GM04504 (cell line): ENCODE results near the gene P2RY6.

Experiments
- DNase-seq: peaks from one replicate; pipeline ENCODE4 v3.0.0-alpha.2; 2012; ENCODE audit warnings: low read depth

Gene P2RY6

DNA sequence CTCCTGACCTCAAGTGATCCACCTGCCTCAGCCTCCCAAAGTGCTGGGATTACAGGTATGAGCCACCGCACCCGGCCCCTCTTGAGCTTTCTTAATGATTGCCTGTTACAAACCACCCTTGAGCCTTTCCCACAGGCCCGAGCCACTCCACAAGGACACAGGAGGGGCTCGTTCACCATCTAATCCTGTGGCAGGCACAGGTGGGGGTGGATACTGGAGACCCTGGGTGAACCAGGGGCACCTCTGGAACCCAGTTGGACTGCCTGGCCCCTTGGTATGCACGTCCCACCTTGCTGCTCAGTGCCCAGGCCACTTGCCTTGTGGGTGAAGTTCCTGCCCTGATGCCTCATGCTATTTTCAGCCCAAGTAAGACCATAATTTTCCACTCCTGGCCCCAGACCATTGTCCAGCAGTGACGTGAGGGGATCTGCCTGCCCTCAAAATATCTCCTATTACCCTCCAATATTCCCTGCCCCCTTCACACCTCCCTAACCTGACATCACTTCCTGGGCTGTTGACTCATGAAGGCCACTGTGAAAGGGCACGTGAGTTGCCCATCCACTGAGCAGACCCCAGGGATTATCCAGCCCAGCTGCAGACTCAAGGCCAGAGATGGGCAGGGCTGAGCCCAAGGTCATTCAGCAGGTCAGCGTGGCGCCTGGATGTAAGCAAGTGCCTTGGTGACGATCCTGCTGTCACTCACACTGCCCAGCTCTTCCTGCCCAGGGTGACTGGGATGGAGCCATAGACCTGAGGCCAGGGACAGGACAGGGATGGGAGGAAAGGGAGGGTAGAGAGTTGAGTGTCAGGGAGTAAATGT lies 34.5 kb upstream of the P2RY6 start:
- DNase-seq, result no peak

DNA sequence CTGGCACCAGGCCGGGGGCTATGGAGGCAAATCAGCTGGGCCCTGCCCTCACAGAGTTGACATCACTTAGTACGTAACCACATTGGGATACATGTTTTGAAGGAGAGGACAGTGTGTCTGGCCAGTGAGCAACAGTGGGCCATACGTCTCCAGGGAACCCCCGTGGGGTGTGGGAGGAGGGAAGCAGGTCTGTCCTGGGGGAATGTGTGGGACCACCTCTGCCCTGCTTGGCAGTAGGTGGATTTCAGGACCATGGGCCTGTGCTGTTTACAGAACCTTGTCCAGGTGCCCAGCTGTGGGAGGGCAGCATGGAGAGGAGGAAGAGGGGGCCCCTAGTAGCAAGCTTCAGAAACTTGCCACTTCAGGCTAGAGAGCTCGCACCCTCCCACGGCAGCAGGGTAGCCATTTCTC lies 33.0 kb upstream of the P2RY6 start:
- no peak for DNase-seq

DNA sequence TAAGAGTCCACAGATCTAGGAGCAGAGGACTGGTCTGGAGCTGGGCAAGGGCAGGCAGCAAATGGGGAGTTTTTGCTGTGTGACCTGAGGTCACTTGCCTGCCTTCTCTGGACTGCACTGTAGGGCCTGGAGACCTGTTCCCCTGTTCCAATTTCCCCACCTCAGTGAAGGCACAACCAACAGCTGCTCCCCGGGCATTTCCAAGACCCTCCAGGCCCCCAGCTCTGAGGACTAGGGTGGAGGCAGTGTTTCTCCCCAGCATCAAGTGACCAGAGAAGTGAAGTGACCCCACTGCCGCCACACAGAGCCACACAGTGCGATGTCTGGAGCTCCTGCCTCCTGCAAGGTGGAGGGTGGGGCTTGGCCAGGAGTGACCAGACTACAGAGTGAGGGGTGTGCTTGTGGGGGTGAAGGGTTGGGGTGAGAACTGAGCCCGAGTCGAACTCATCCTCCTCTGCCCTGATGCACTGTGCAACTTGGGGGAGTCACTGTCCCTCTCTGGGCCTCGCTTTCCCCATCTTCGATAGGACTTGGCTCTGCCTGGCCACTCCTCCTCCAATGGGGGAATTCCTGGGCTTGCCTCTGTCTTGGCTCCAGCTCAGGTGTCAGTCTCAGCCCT lies 32.5 kb upstream of the P2RY6 start:
- no peak for DNase-seq

DNA sequence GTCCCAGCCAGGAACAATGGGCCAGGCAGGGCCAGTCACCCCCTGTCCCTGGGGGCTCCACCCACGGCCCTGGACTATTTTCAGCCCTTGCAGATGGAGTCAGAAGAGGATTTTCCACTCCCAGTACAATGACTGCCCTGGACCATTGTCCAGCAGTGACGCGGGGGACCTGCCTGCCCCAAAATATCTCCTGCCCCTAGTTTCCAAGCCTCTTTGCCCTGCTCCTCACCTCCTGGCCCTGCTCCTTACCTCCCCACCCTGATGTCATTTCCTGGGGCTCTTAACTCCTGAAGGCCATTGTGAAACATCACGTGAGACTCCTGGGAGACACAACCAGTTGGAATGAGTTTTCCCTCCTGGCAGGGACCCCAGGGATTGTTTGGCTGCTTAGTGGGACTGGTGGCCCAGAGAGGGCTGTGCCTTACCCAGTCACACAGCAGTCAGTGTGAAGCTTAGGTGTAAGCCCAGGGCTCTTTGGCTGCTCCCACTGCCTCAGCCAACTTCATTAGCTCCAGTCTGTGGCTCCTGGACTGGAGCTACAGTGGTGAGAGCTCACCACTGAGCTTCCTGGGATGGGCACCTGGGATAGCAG lies 31.9 kb upstream of the P2RY6 start:
- peak; percentile 78 for DNase-seq

DNA sequence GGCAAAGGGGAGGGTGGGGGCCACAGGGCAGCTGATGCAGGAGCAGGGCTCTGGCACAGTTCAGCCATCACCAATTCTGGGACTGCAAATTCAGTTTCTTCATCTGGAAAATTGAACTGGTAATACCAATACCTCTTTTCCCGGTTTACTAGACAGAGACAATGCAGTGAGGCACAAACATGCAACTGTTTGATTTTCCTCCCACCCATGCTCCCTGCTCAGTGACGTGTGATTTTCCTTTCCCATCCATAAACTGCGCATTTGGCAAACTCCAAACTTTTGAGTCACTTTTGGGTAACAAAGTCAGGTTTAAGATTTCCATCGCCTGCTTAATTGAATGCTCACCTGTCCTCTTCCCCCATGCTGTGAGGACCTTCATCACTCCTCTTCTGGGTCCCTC lies 30.8 kb upstream of the P2RY6 start:
- DNase-seq, result no peak

DNA sequence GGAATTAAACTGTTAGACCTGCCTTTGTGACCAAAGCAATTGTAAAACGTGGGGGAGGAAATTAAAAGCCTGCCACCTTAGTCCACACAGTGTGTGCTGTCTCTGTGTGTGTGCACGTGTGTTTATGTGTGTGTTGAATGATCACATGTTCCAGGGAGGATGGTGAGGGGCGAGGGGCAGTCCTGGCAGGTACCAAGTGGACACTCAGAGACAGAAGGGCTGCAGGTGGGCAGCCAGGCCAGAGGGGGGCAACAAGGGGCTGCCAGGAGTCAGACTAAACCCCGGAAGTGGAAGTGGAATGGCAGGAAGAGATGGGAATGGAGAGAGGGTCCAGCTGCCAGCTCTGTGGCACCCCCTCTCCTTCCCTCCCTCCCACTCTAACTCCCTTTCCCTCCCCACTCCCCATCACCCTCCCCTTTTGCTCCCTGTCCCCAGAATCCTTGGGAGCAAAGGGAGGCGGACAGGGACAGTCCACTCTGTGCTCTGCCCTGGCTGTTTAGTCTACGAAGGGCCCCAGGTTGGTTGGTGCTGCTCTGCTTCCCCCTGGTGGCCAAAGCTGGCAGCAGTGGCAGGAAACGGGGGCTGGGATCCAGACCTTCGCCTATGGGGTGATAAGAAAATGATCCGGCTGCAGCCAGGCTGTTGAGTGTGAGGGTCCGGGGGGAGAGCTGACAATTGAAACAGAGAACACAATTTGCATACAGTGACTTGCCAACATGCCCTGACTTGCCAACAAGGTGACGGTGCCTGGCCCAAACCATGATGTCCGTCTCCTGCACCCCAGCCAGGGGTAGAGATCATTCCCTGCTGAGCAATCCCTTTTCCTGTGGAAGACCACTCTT lies 29.7 kb upstream of the P2RY6 start:
- DNase-seq, result peak; percentile 46

DNA sequence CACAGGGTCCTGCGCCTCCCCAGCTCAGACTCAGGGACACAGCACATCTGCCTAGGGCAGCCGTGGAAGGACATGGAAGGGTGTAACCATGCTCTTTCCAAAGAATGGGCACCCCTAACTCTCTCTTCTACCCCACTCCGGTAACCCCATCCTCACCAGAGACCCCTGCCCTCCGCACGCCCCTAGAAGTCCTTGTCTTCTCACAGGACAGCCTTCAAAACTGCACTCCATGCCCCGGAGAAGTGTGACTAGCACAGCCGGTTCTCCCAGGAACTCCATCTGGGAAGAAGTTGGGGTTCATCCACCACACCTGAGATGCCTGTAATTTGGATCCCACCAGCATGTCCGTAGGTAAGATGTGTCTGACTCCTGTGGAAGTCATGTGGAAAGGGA lies 29.0 kb upstream of the P2RY6 start:
- DNase-seq, result no peak

DNA sequence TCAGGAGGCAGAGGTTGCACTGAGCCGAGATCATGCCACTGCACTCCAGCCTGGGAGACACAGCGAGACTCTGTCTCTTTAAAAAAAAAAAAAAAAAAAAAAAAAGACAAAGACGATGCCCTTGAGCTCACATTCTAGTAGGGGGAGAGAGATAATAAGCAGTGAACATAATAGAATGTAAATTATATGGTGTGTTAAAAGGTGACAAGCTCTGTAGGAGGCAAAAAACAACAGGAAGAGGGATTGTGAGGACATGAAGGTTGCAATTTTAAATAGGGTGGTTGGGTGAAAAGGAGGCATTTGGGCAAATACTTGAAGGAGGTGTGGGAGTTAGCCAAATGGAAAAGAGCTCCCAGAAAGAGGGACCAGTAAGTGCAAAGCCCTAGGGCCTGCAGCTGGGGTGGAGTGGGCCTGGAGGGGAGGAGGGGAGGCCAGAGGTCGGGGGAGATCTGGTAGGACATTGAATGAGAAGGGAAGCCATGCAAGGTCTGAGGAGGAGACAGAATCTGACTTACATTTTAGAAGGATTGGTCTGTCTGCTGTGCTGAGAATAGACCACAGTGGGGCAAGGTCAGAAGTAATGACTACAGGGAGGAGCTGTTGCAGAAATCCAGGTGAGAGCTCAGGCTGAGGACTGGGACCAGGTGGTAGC lies 27.4 kb upstream of the P2RY6 start:
- no peak for DNase-seq

DNA sequence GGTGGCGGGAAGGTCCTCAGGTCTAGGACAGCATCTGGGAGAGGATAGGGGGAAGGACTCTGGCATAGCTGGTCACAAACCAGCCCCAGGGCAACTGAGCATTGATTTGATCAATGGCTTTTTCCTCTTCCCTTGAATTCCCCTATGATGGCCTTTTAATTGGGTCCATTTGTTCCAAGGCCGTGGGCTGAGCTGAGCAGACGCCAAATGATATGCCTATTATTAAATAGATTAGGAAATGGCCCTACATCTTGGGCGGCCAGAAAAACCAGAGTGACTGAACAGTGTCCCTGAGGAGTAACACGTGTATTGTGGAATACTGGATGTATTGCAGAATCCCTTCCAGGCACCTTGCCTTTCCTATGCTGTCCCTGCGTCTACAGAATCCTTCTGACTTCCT lies 26.7 kb upstream of the P2RY6 start:
- DNase-seq, result no peak

DNA sequence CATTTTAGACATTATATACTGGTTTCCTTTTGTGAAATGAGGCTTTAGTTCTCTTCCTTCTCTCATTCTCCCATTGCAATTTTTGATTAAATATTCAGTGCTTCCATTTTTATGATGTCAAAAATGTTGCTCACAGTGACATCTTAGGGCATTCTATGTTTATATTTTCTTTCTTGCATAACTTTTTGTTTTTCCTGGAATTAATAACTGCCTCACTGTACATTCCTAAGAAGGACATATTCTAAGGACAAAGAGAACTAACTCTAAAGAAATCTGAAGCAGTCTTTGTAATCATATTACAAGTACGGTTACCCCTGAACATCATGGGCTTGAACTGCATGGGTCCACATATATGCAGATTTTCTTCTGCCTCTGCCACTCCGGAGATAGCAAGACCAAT lies 25.8 kb upstream of the P2RY6 start:
- DNase-seq, result no peak

DNA sequence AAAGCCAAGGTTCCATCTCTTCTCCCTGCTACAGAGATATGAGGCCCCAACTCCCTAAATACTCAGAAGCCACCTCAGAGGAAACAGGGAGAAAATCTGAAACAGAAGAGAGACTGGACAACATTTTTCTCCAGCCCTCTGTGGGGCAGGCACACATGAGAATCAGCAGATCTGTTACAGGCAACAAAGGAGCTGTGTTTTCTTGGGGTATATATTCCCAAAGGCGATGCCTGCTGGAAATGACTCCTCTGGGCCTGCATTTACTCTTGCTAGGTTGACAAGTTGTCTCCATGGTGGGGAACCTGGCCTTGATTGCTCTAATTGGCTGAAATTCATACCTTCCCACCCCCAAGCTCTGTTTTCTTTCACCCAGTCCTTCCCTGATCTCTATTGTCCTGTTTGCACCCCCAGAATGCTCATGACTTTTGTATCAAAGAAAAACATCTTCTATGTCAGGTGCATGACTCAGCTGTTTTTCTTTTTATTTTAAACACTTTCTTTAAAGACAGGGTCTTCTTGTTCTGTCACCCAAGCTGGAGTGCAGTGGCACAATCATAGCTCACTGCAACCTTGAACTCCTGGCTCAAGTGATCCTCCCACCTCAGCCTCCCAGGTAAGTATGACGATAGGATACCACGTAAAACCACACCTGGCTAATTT lies 23.5 kb upstream of the P2RY6 start:
- no peak for DNase-seq

DNA sequence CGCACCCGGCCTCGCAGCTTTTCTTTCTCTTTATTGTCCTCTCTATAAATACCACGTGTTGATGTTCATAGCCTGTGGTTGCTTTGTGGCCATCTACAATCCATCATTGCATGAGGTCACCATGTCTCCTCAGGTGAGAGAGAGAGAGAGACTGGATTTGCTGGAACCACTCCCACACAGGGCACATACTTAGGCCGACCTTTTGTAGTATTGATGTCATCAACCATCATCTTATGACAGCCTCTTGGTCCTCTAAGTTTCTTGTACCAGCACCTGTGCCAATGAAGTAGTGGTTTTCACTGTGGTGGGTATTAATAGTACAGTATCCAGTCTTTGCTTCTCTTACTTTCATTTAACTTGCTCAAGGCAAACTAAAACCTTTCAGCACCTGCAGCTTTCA lies 22.8 kb upstream of the P2RY6 start:
- no peak for DNase-seq

DNA sequence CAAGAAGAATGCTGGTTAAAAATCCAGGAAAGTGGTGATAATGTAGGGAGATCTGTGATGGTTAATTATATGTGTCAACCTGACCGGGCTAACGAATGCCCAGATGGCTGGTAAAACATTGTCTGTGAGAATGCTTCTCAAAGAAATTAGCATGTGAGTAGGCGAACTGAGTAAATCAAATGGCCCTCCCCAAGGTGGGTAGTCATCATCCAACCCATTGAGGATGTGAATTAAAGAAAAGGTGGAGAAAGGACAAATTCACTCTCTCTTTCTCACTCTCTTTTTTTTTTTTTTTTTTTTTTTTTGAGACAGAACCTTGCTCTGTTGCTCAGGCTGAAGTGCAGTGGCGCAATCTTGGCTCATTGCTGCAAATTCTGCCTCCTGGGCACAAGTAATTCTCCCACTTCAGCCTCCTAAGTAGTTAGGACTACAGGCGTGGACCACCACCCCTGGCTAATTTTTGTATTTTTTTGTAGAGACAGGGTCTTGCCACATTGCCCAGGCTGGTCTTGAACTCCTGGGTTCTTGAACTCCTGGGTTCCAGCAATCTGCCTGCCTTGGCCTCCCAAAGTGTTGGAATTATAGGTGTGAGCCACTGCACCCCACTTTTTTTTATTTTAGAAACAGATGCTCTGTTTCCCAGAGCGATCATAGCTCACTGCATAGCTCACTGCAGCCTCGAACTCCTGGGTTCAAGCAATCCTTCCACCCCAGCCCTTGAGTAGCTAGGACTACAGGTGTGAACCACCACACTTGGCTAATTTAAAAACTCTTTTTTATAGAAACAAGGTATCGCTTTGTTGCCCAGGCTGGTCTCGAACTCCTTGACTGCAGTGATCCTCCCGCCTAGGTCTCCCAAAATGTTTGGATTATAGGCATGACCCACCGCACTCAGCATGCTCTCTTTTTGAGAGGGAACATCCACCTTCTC lies 22.0 kb upstream of the P2RY6 start:
- no peak for DNase-seq

DNA sequence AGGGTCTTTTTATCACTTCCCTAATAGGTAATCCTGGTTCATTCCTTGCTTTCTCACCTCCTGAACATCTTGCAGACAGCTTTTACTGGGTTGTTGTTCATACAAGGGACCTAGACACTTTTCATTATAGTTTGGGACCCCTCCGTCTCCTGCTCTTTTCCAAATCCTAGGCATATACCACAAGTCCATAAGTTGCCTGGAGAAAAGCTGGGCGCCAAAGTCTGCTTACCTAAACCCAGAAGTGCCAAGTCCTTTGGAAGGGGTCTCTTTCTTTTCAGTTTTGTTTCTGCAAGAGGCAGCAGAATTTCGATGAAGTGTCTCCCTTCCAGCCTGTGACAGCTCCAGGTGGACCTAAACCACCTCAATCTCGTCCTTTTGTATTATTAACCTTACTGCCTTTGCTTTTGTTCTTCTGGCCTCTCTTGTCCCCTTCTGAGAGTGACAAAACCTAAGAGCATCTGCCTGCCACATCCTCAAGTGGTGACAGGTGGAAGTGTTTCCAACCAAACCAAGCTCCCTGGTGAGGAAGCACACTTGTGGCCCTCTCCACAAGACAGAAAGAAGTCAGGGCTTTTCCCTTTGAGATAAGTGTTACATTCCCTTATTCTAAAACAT lies 19.5 kb upstream of the P2RY6 start:
- DNase-seq, result no peak

DNA sequence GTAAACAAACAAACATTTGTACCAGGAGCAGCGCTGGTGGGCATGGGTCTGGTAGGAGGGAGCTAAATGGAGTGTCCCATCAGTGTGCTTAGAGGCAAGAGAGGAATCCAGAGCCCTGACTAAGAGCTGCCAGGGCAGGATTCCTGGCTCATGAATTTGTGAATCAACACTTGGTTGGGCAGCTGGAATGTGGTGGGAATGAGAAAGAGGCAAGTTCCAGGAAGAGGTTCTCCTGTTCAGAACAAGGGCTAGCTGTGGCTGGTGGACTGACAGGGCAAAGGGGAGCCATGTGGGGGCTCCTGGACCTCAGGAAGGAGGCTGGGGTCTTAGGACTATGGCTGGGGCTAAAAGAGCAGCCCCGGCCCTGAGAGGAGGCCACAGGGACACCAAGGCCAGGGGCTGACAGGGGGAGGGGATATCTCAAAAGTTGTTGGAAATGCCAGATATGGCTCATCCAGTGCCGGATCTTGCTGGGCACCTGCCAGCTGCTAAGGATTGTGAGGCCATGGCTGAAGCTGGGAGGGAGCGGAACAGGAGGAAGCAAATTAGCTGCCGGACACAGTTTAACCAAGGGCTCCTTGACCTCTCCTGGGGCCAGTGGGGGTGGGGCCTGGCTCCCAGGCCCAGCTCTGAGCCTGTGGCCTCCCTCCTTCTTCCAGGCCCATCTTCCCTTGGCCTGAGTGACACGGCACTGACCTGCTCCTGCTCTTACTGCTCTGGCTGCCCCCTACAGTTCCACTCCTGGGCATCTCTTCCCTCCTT lies 14.6 kb upstream of the P2RY6 start:
- peak; percentile 88 for DNase-seq

DNA sequence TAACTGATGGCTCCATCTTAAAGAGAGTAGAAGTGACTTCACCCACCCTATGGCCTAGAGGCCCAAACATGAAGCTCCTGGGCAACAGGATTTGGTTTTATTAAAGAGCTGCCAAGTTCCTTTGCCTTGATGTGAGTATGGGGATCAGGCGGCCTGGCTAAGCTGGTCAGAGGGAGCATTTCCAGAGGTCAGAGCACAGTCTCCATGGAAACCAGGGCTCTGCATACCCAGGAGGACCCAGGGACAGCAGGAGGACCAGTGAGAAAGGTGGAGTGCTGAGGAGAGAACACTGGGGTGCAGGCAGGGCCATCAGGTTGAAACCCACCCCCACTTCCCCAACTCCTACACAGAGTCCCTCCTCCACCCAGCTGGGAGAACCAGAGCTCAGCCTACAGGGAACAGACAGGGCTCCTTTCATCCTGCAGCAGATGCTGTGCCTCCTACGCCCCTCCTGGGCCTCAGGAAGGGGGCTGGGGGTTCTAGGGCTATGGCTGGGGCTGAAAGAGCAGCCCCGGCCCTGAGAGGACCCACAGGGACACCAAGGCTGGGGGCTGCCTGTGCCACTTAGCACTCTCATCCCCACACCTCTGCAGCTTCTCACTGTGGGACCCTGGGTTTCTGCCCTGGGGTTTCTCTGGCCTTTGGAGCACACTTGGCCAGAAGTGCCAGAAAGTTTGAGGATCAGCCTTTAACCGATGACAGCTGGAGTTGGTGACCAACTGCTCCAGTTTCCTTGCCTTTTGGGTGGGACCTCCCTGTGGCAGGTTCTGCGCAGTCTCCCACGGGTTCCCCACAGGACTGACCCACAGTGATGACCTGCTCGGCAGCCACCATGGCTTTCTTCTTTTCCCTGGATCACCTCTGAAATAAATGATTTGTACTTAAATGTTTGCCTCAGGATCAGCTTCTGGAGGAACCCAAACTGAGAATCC lies 13.8 kb upstream of the P2RY6 start:
- DNase-seq, result no peak

DNA sequence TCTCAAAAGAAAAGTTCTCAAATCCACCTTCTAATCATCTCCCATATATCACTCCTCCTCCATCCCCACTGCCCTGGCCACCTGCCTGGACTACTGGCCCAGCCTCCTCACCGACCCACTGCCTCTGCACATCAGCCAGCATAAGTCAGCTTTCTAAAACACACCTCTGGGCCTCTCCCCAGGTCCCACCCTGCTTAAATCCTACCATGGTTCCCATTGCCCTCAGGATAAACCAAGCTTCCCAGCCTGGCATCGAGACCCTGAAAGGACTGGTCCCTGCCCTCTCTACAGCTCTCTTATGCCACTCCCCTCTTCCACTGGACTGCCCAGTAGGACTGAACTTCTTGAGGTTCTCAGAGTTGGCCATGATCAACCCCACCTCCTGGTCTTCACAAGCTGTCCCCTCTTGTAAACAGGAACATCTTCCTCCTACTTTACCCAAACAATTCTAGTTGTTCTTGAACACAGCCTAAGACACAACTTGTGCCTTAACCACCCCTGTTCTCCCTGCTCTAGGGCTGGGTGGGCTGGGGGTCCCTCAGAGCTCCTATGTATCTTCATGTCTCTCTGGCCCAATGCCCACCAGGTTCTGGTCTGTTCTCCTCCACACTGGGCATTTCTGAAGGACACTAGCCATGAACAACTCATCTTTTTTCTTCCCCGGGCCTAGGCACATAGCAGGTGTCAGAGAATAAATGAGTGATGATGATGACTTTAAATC lies 12.6 kb upstream of the P2RY6 start:
- DNase-seq, result no peak

DNA sequence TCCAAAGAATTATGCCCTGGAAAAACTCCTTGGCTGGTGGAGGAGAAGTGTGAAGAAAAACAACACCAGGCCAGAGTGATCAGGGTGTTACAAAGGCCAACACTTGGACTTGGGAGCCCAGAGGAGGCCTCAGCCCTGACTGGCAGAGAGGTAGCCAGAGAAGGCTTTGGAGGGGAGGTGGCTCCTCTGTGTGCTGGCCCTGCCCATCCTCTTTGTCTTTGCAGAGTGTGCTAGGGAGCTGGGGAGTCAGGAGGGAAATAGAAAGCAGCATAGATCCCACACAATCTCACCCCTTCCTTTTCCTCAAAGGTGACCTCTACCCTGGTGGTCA lies 12.0 kb upstream of the P2RY6 start:
- DNase-seq, result no peak
